Fibroblast of the aortic adventitia (primary cell): ENCODE results near the gene TOMM70. TPM values are rescaled to one million over a fixed set of nuclear protein-coding genes. Genes with fewer than 3 reads are reported as not detected.

Experiments used
- DNase-seq: peaks from one replicate; pipeline ENCODE4 v3.0.0-alpha.2; 2010; ENCODE audit warnings: low read depth
- H3K4me3 ChIP-seq: 2 replicates; pipeline ENCODE4 v1.5.1; 2011; ENCODE audit warnings: low read depth, mild to moderate bottlenecking, control low read depth, low read length, moderate library complexity
- CTCF ChIP-seq: IDR thresholded peaks from 2 replicates; pipeline ENCODE4 v1.5.1; 2011; ENCODE audit warnings: mild to moderate bottlenecking, low read length, control low read depth, inconsistent platforms; ENCODE audit not compliant: insufficient read depth
- total RNA-seq: library from RNA; depleted of rRNA; stranded (reverse); fragments of >200 nt; gene quantifications from 2 replicates; pipeline ENCODE4 v1.2.3, GENCODE V29; 2012; ENCODE audit warnings: low replicate concordance

TOMM70 gene
- total RNA-seq, 1 donor = 62.0 TPM

GRCh38 chr3:100412912-100413590 is 12.2 kb upstream of the TOMM70 start:
- H3K4me3 ChIP-seq = no peak overlapping the region
- no peak for DNase-seq
- TF ChIP-seq CTCF = no peak

- DNase-seq = no peak
- no peak overlapping the region for H3K4me3 ChIP-seq
- no peak for TF ChIP-seq CTCF
Observed at GRCh38 chr3:100411091-100411982, 10.4 kb upstream of the TOMM70 start.

GRCh38 chr3:100407977-100408532 is 7.2 kb upstream of the TOMM70 start:
- no peak for TF ChIP-seq CTCF
- DNase-seq = no peak
- no peak overlapping the region for H3K4me3 ChIP-seq

- no peak overlapping the region for H3K4me3 ChIP-seq
- TF ChIP-seq CTCF = no peak
- DNase-seq = no peak
Observed at GRCh38 chr3:100407164-100407563, 6.3 kb upstream of the TOMM70 start.

GRCh38 chr3:100404250-100404548 is 3.3 kb upstream of the TOMM70 start:
- no peak for TF ChIP-seq CTCF
- DNase-seq = no peak
- no peak overlapping the region for H3K4me3 ChIP-seq

GRCh38 chr3:100403362-100404249 is 2.7 kb upstream of the TOMM70 start:
- DNase-seq = no peak
- no peak for TF ChIP-seq CTCF
- peak overlapping the region; percentile 93 for H3K4me3 ChIP-seq
